ENCODE data around the gene SUSD4. TPM values are rescaled to one million over a fixed set of nuclear protein-coding genes. Genes with fewer than 3 reads are reported as not detected.

Gene SUSD4
- total RNA-seq, 1 experiment from 2014 or later = 3.2 TPM

- H4K20me1 ChIP-seq (ENCODE audit: insufficient read depth) = no peaks in the 10 kb centered on the region
- ChIA-PET CTCF (no interaction called here), POLR2A (ENCODE audit: unreplicated experiment) (no interaction called here)
- 0 out of 2 replicates have a peak, but pooled peaks cover 9% of the 10 kb centered on the region for H3K4me1 ChIP-seq (replicated peaks; ENCODE audit: insufficient read depth)
- intact Hi-C loops (cut with micrococcal nuclease; ENCODE audit: unreplicated experiment) = loop anchor here (10.0 kb wide), 1 partner anchor 448 kb away; no protein-coding TSS in a partner anchor
- no peak overlapping the region for H3K4me3 ChIP-seq
- H3K27ac ChIP-seq = no peak overlapping the region
- H2AFZ ChIP-seq = no peak overlapping the region
- H3K4me2 ChIP-seq = no peak overlapping the region
- no peaks in the 10 kb centered on the region; the same call in 1 of the 2 replicates for H3K9me3 ChIP-seq (ENCODE audit: insufficient read depth, low read depth)
- H3K9me2 ChIP-seq (ENCODE audit: insufficient read depth) = no peaks in the 10 kb centered on the region
- no peaks in the 10 kb centered on the region for H3F3A ChIP-seq (ENCODE audit: insufficient read depth, low read depth)
- no peak for TF ChIP-seq EZH2 (IDR thresholded peaks at IDR 0.05; ENCODE audit: low read depth)
- TF ChIP-seq, protein P1, sequence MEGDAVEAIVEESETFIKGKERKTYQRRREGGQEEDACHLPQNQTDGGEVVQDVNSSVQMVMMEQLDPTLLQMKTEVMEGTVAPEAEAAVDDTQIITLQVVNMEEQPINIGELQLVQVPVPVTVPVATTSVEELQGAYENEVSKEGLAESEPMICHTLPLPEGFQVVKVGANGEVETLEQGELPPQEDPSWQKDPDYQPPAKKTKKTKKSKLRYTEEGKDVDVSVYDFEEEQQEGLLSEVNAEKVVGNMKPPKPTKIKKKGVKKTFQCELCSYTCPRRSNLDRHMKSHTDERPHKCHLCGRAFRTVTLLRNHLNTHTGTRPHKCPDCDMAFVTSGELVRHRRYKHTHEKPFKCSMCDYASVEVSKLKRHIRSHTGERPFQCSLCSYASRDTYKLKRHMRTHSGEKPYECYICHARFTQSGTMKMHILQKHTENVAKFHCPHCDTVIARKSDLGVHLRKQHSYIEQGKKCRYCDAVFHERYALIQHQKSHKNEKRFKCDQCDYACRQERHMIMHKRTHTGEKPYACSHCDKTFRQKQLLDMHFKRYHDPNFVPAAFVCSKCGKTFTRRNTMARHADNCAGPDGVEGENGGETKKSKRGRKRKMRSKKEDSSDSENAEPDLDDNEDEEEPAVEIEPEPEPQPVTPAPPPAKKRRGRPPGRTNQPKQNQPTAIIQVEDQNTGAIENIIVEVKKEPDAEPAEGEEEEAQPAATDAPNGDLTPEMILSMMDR (conservative IDR thresholded peaks at IDR 0.05) = no peak
- no peaks in the 10 kb centered on the region for H3K79me2 ChIP-seq (ENCODE audit: low read depth)
- H3K27me3 ChIP-seq (ENCODE audit: insufficient read depth, low read depth) = no peaks in the 10 kb centered on the region
- DNase-seq = no peak
- no TSS peak for BruUV-seq (replicated peaks)
- H3K36me3 ChIP-seq (ENCODE audit: low read depth) = no peaks in the 10 kb centered on the region
Observed at GRCh38 chr1:223242971-223243370, 121.0 kb downstream of the SUSD4 start.

- H3K4me3 ChIP-seq = no peak overlapping the region
- H3K9me2 ChIP-seq (ENCODE audit: insufficient read depth) = no peaks in the 10 kb centered on the region
- no peak for DNase-seq
- H3K27ac ChIP-seq = no peak overlapping the region
- POLR2A ChIA-PET (ENCODE audit: unreplicated experiment) = no interaction called here
- CTCF ChIA-PET = no interaction called here
- H3K79me2 ChIP-seq (ENCODE audit: low read depth) = no peaks in the 10 kb centered on the region
- no peaks in the 10 kb centered on the region for H3K27me3 ChIP-seq (ENCODE audit: insufficient read depth, low read depth)
- H2AFZ ChIP-seq = no peak overlapping the region
- TF ChIP-seq, protein P1 (conservative IDR thresholded peaks at IDR 0.05) = no peak
- no peak for TF ChIP-seq EZH2 (IDR thresholded peaks at IDR 0.05; ENCODE audit: low read depth)
- intact Hi-C loops (cut with micrococcal nuclease; ENCODE audit: unreplicated experiment) = loop anchor here (10.0 kb wide), 1 partner anchor 448 kb away; no protein-coding TSS in a partner anchor
- H3K9me3 ChIP-seq (ENCODE audit: insufficient read depth, low read depth) = no peaks in the 10 kb centered on the region; the same call in 1 of the 2 replicates
- H3F3A ChIP-seq (ENCODE audit: insufficient read depth, low read depth) = no peaks in the 10 kb centered on the region
- H3K4me2 ChIP-seq = no peak overlapping the region
- no TSS peak for BruUV-seq (replicated peaks)
- no peaks in the 10 kb centered on the region for H3K36me3 ChIP-seq (ENCODE audit: low read depth)
- H3K4me1 ChIP-seq (replicated peaks; ENCODE audit: insufficient read depth) = 0 out of 2 replicates have a peak, but pooled peaks cover 9% of the 10 kb centered on the region
- H4K20me1 ChIP-seq (ENCODE audit: insufficient read depth) = no peaks in the 10 kb centered on the region
Observed at GRCh38 chr1:223242382-223242955, 121.5 kb downstream of the SUSD4 start.

DNA sequence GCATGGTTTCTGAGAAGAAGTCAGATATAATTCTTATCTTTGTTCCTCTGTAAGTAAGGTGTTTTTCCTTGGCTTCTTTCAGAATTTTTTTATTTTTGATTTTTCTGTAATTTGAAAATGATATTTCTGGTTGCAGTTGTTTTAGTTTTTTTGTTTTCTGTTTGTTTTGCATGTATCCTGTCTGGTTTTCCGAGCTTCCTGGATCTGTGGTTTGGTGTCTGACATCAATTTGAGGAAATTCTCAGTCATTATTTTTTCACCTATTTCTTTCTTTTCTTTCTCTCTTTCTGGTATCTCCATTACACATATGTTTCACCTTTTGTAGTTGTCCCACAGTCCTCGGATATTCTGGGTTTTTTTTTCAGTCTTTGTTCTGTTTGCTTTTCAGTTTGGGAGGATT lies 123.9 kb downstream of the SUSD4 start:
- TF ChIP-seq, protein P1 (conservative IDR thresholded peaks at IDR 0.05) = no peak
- no peak for TF ChIP-seq EZH2 (IDR thresholded peaks at IDR 0.05; ENCODE audit: low read depth)
- Histone ChIP-seq H3K79me2 (ENCODE audit: low read depth) (no peaks in the 10 kb centered on the region), H3K27me3 (ENCODE audit: insufficient read depth, low read depth) (no peaks in the 10 kb centered on the region), H4K20me1 (ENCODE audit: insufficient read depth) (no peaks in the 10 kb centered on the region), H3K27ac (no peak overlapping the region), H3K9me2 (ENCODE audit: insufficient read depth) (no peaks in the 10 kb centered on the region), H3K9me3 (ENCODE audit: insufficient read depth, low read depth) (no peaks in the 10 kb centered on the region; the same call in 1 of the 2 replicates), H3K4me1 (replicated peaks; ENCODE audit: insufficient read depth) (0 out of 2 replicates have a peak, but pooled peaks cover 9% of the 10 kb centered on the region), H2AFZ (no peak overlapping the region), H3K4me3 (no peak overlapping the region), H3K4me2 (no peak overlapping the region), H3K36me3 (ENCODE audit: low read depth) (no peaks in the 10 kb centered on the region), H3F3A (ENCODE audit: insufficient read depth, low read depth) (no peaks in the 10 kb centered on the region)
- BruUV-seq (replicated peaks) = no TSS peak
- CTCF ChIA-PET = interaction anchor here (0.8 kb wide), 1 partner anchor 39 kb away, joined by 3 read pairs; no protein-coding TSS in a partner anchor
- intact Hi-C loops (cut with micrococcal nuclease; ENCODE audit: unreplicated experiment) = loop anchor here (10.0 kb wide), 1 partner anchor 445 kb away; no protein-coding TSS in a partner anchor
- POLR2A ChIA-PET (ENCODE audit: unreplicated experiment) = no interaction called here
- DNase-seq = no peak

All from PC-9 (cell line).